ENCODE results near the gene TRIM66. TPM values are rescaled to one million over a fixed set of nuclear protein-coding genes. Genes with fewer than 3 reads are reported as not detected.

TRIM66 gene
- total and polyA plus RNA-seq, 2 of the 8 experiments (the other 6 are each of a cell fraction or from before 2014, with no cell fraction given), result 3.1 to 3.5 TPM

GRCh38 chr11:8697054-8697453, 14.6 kb upstream of the TRIM66 start:
- H4K8ac ChIP-seq (ENCODE audit: extremely low read depth, insufficient read depth, low read length), result no peak overlapping the region; the same call in 1 of the 2 replicates
- no peak overlapping the region for H4K91ac ChIP-seq (replicated peaks; ENCODE audit: insufficient read length, low read length)
- H2AFZ ChIP-seq (ENCODE audit: low read length), result no peak overlapping the region
- no peaks in the 10 kb centered on the region for H3K79me2 ChIP-seq (ENCODE audit: control insufficient read depth in 1 of 2, insufficient read depth in 2 of 2, low read length in 2 of 2)
- H3K14ac ChIP-seq (ENCODE audit: insufficient read length), result no peak overlapping the region
- H3K9me3 ChIP-seq (ENCODE audit: insufficient read depth in 2 of 2, low read depth in 1 of 2, low read length in 1 of 2), result no peaks in the 10 kb centered on the region
- H3K4ac ChIP-seq (replicated peaks; ENCODE audit: insufficient read length, low read depth, low read length), result no peak overlapping the region
- H2AK5ac ChIP-seq (ENCODE audit: low read depth, low read length), result peak overlapping the region; percentile 40; the same call in 1 of the 2 replicates
- H3K79me1 ChIP-seq (ENCODE audit: low read depth, low read length), result no peaks in the 10 kb centered on the region; the same call in 1 of the 2 replicates
- H3K27ac ChIP-seq (ENCODE audit: low read depth, low read length), result no peak overlapping the region
- peak overlapping the region; percentile 76; the same call in 1 of the 2 replicates for H2BK5ac ChIP-seq (ENCODE audit: low read depth, low read length)
- H4K5ac ChIP-seq (ENCODE audit: insufficient read length, low read depth, low read length), result no peak overlapping the region
- WGBS, 2 experiments (ENCODE audit: extremely low coverage in 1 of 2, insufficient coverage in 1 of 2, insufficient read length in 1 of 2, insufficient replicate concordance in 2 of 2, low coverage in 1 of 2, low lambda C conversion rate in 2 of 2, missing lambda C conversion rate in 1 of 2), result 96% methylated on average over 3 of the region's 3 CpGs; no CpG with 5 or more reads in 1 of the 2 experiments
- DNase-seq (ENCODE audit: low read depth in 1 of 2, low spot score in 2 of 2) (no peak), FAIRE-seq (no peak)
- H3K4me1 ChIP-seq (replicated peaks in 1 of 4; ENCODE audit: control insufficient read depth in 3 of 4, insufficient read depth in 4 of 4, low read length in 3 of 4), result peaks cover 14 to 28% (median 20%) of the 10 kb centered on the region in 4 experiments; a peak in 6 of 7 replicates
- no peak overlapping the region for H2BK15ac ChIP-seq (ENCODE audit: low read length)
- no peak for TF ChIP-seq TAF1 (IDR thresholded peaks at IDR 0.05; ENCODE audit: low read depth, low read length)
- no peak for TF ChIP-seq CEBPB (IDR thresholded peaks at IDR 0.05; ENCODE audit: low read depth, low read length)
- no peaks in the 10 kb centered on the region; the same call in 1 of the 2 replicates for H3K23me2 ChIP-seq (ENCODE audit: low read depth, low read length)
- no peak overlapping the region for H3K56ac ChIP-seq (replicated peaks; ENCODE audit: insufficient read length, low read depth, low read length)
- H3K4me2 ChIP-seq (ENCODE audit: insufficient read depth in 1 of 2, low read depth in 2 of 2, low read length in 2 of 2), result no peak overlapping the region
- H2BK120ac ChIP-seq (replicated peaks; ENCODE audit: low read depth, low read length), result peak overlapping the region; percentile 33
- H2BK12ac ChIP-seq (ENCODE audit: low read depth, low read length), result peak overlapping the region; percentile 32; the same call in 1 of the 2 replicates
- H4K20me1 ChIP-seq (replicated peaks in 1 of 2; ENCODE audit: control insufficient read depth in 1 of 2, insufficient read depth in 2 of 2, low read length in 2 of 2), result no peaks in the 10 kb centered on the region
- H3K23ac ChIP-seq (ENCODE audit: insufficient read length), result no peak overlapping the region
- no peak overlapping the region for H3K18ac ChIP-seq (ENCODE audit: extremely low read depth, low read length)
- H2BK20ac ChIP-seq (ENCODE audit: low read length), result peak overlapping the region; percentile 13; the same call in 1 of the 2 replicates
- CTCF ChIA-PET (ENCODE audit: partially characterized antibody), result interaction anchor here (1.0 to 2.3 kb wide), 3 partner anchors 11 to 90 kb away, joined by 3 to 6 read pairs (median 4); no protein-coding TSS in a partner anchor
- no peak overlapping the region for H3K9ac ChIP-seq (replicated peaks in 1 of 4; ENCODE audit: extremely low read depth in 1 of 4, low read depth in 3 of 4, low read length in 3 of 4)
- no peak overlapping the region for H3K4me3 ChIP-seq (ENCODE audit: extremely low read depth in 1 of 4, insufficient read depth in 2 of 4, low read depth in 3 of 4, low read length in 4 of 4)
- H3K36me3 ChIP-seq (ENCODE audit: control insufficient read depth in 2 of 4, insufficient read depth in 4 of 4, low read length in 3 of 4), result peaks cover 9 to 27% (median 18%) of the 10 kb centered on the region in 4 experiments; a peak in 7 of 8 replicates
- POLR2A ChIA-PET (ENCODE audit: partially characterized antibody), result interaction anchor here (0.6 to 11.1 kb wide), 7 partner anchors 7 to 113 kb away, joined by 3 to 248 read pairs (median 4); partner anchors contain the start of genes RPL27A, STK33 and TRIM66
- no peaks in the 10 kb centered on the region for H3K27me3 ChIP-seq (replicated peaks in 1 of 4; ENCODE audit: control insufficient read depth in 3 of 4, extremely low read depth in 1 of 4, insufficient read depth in 3 of 4, low read length in 3 of 4)
